A673 (cell line): ENCODE measurements around the gene TGFB1I1. TPM values are rescaled to one million over a fixed set of nuclear protein-coding genes. Genes with fewer than 3 reads are reported as not detected.

Source experiments
- BruUV-seq: library from RNA; stranded (reverse); fragments of 400-500 nt; replicated peaks from 2 replicates; lab custom pipeline; 2021; lab: Mats Ljungman, UMichigan
- CTCF ChIA-PET: fragments of 300-600 bp; sonication (Branson Sonifier 250); formaldehyde crosslinking; loops from one replicate; lab custom pipeline; 2022; ENCODE audit warnings: antibody characterized with exemption; lab: Charles Lee
- POLR2A ChIA-PET: fragments of 300-600 bp; sonication (Branson Sonifier 250); formaldehyde crosslinking; loops from one replicate; lab custom pipeline; 2022; ENCODE audit warnings: antibody characterized with exemption; ENCODE audit not compliant: low non-redundant PET; lab: Charles Lee
- DNase-seq: peaks from one replicate; pipeline ENCODE4 v3.0.0-alpha.2; 2015; ENCODE audit warnings: low spot score
- H3K27ac ChIP-seq: fragments of 200-600 bp; sonication (generic); 2 replicates; pipeline ENCODE4 v1.5.1; 2016; ENCODE audit warnings: mixed run types, low read depth, mild to moderate bottlenecking, mixed read lengths, antibody characterized with exemption, low read length; ENCODE audit not compliant: poor library complexity, severe bottlenecking
- H3K27me3 ChIP-seq: fragments of 200-600 bp; sonication (generic); replicated peaks from 2 replicates; pipeline ENCODE4 v1.6.1; 2017; ENCODE audit warnings: mixed run types, low read depth, mild to moderate bottlenecking, mixed read lengths, antibody characterized with exemption, low read length; ENCODE audit not compliant: insufficient read depth, poor library complexity
- H3K36me3 ChIP-seq: fragments of 200-600 bp; sonication (generic); 2 replicates; pipeline ENCODE4 v1.6.1; 2016; ENCODE audit warnings: mixed run types, mild to moderate bottlenecking, mixed read lengths, antibody characterized with exemption, low read length; ENCODE audit not compliant: insufficient read depth, poor library complexity, severe bottlenecking
- H3K4me1 ChIP-seq: fragments of 200-600 bp; sonication (generic); 2 replicates; pipeline ENCODE4 v1.6.1; 2017; ENCODE audit warnings: mixed run types, mild to moderate bottlenecking, mixed read lengths, antibody characterized with exemption, low read length; ENCODE audit not compliant: insufficient read depth, poor library complexity, severe bottlenecking
- H3K4me3 ChIP-seq: fragments of 200-600 bp; sonication (generic); 2 replicates; pipeline ENCODE4 v1.5.1; 2016; ENCODE audit warnings: low read depth, mixed run types, mild to moderate bottlenecking, mixed read lengths, low read length; ENCODE audit not compliant: poor library complexity, severe bottlenecking
- H3K9me3 ChIP-seq: fragments of 200-600 bp; sonication (generic); 2 replicates; pipeline ENCODE4 v1.6.1; 2016; ENCODE audit warnings: mixed run types, low read depth, mild to moderate bottlenecking, mixed read lengths, antibody characterized with exemption, low read length; ENCODE audit not compliant: poor library complexity, severe bottlenecking
- CTCF ChIP-seq: fragments of 300-800, 200-600 bp; sonication (generic); conservative IDR thresholded peaks from 2 replicates; pipeline ENCODE4 v1.5.1; 2017; ENCODE audit warnings: low read depth, mild to moderate bottlenecking, antibody characterized with exemption, low read length, moderate library complexity, mixed read lengths
- EZH2 ChIP-seq: fragments of 200-600 bp; sonication (generic); IDR thresholded peaks from 2 replicates; pipeline ENCODE4 v1.6.1; 2017; ENCODE audit warnings: borderline replicate concordance, low read depth, mild to moderate bottlenecking, mixed read lengths, antibody characterized with exemption, low read length; ENCODE audit not compliant: poor library complexity, severe bottlenecking
- intact Hi-C: fragments of 100-400 bp; cut with micrococcal nuclease; formaldehyde crosslinking; loops from one replicate; pipeline ENCODE4 v1.10.0; 2022; ENCODE audit not compliant: unreplicated experiment
- total RNA-seq: library from RNA; stranded (reverse); gene quantifications from 2 replicates; pipeline ENCODE4 v1.2.3, GENCODE V29; 2021

TGFB1I1 gene
- total RNA-seq, 1 experiment from 2014 or later = 3.3 TPM

- POLR2A ChIA-PET = no interaction called here
- CTCF ChIA-PET = no interaction called here
- DNase-seq = peak; percentile 27
- Histone ChIP-seq H3K36me3 (peaks cover 8% of the 10 kb centered on the region), H3K4me1 (peaks cover 11% of the 10 kb centered on the region), H3K27ac (peak overlapping the region; percentile 97), H3K27me3 (no peaks in the 10 kb centered on the region), H3K9me3 (no peaks in the 10 kb centered on the region), H3K4me3 (peak overlapping the region; percentile 95)
- TF ChIP-seq EZH2 (no peak), CTCF (no peak)
- intact Hi-C loops = loop anchor here (5.0 kb wide), 1 partner anchor 194 kb away; no protein-coding TSS in a partner anchor
- BruUV-seq = TSS peak; percentile 86
These were observed 36.8 kb downstream of the TGFB1I1 start for GRCh38 chr16:31508706-31509195.

GRCh38 chr16:31513126-31513525 lies 41.2 kb downstream of the TGFB1I1 start:
- Histone ChIP-seq H3K27ac (no peak overlapping the region), H3K9me3 (no peaks in the 10 kb centered on the region), H3K4me3 (no peak overlapping the region), H3K4me1 (peaks cover 3% of the 10 kb centered on the region), H3K36me3 (no peaks in the 10 kb centered on the region), H3K27me3 (peaks cover 10% of the 10 kb centered on the region)
- POLR2A ChIA-PET = no interaction called here
- intact Hi-C loops = loop anchor here (10.0 kb wide), 1 partner anchor 352 kb away; no protein-coding TSS in a partner anchor
- no peak for DNase-seq
- CTCF ChIA-PET = no interaction called here
- TF ChIP-seq EZH2 (no peak), CTCF (no peak)
- no TSS peak for BruUV-seq

- ChIA-PET POLR2A (no interaction called here), CTCF (interaction anchor here (0.6 kb wide), 1 partner anchor 199 kb away, joined by 5 read pairs; a partner anchor contains a TSS)
- no TSS peak for BruUV-seq
- peaks cover 11% of the 10 kb centered on the region for H3K27me3 ChIP-seq
- no peak overlapping the region for H3K27ac ChIP-seq
- H3K9me3 ChIP-seq = no peaks in the 10 kb centered on the region
- TF ChIP-seq EZH2 (no peak), CTCF (no peak)
- H3K4me1 ChIP-seq = peaks cover 3% of the 10 kb centered on the region
- intact Hi-C loops = loop anchor here (10.0 kb wide), 1 partner anchor 351 kb away; no protein-coding TSS in a partner anchor
- H3K36me3 ChIP-seq = no peaks in the 10 kb centered on the region
- no peak for DNase-seq
- no peak overlapping the region for H3K4me3 ChIP-seq
These were observed 41.9 kb downstream of the TGFB1I1 start for GRCh38 chr16:31513884-31514283.
